OCI-LY7 (cell line): ENCODE measurements around the gene SPATA31D1. TPM values are rescaled to one million over a fixed set of nuclear protein-coding genes. Genes with fewer than 3 reads are reported as not detected.

Experiments
- BruUV-seq: library from RNA; stranded (reverse); fragments of 400-500 nt; replicated peaks from 2 replicates; lab custom pipeline; 2021; lab: Mats Ljungman, UMichigan
- CTCF ChIA-PET: fragments of 300-600 bp; sonication (Branson Sonifier 250); formaldehyde crosslinking; loops from one replicate; lab custom pipeline; 2022; ENCODE audit warnings: antibody characterized with exemption; ENCODE audit not compliant: unreplicated experiment; lab: Charles Lee
- POLR2A ChIA-PET: fragments of 300-600 bp; sonication (Branson Sonifier 250); formaldehyde crosslinking; loops from one replicate; lab custom pipeline; 2022; ENCODE audit warnings: antibody characterized with exemption; lab: Charles Lee
- DNase-seq: peaks from one replicate; pipeline ENCODE4 v3.0.0-alpha.2; 2015; ENCODE audit warnings: low spot score
- H2AFZ ChIP-seq: fragments of 200-600 bp; sonication (generic), shearing (Covaris generic); 2 replicates; pipeline ENCODE4 v1.6.1; 2014; ENCODE audit warnings: mild to moderate bottlenecking, antibody characterized with exemption, low read length, moderate library complexity
- H3K27ac ChIP-seq: fragments of 200-600 bp; sonication (generic); 2 replicates; pipeline ENCODE4 v1.5.1; 2014; ENCODE audit warnings: mixed run types, low read depth, mild to moderate bottlenecking, moderate library complexity, low read length, inconsistent platforms; ENCODE audit not compliant: poor library complexity, severe bottlenecking
- H3K36me3 ChIP-seq: fragments of 200-600 bp; sonication (generic); 2 replicates; pipeline ENCODE4 v1.6.1; 2014; ENCODE audit warnings: mild to moderate bottlenecking, antibody characterized with exemption, low read length, moderate library complexity, mixed read lengths; ENCODE audit not compliant: insufficient read depth
- H3K4me1 ChIP-seq: fragments of 200-600 bp; sonication (generic); 2 replicates; pipeline ENCODE4 v1.5.1; 2014; ENCODE audit warnings: mild to moderate bottlenecking, low read length; ENCODE audit not compliant: insufficient read depth, poor library complexity, severe bottlenecking
- H3K4me2 ChIP-seq: fragments of 200-600 bp; sonication (generic); 2 replicates; pipeline ENCODE4 v1.6.1; 2014; ENCODE audit warnings: mild to moderate bottlenecking, low read length
- H3K4me3 ChIP-seq: fragments of 200-600 bp; sonication (generic); 2 replicates; pipeline ENCODE4 v1.5.1; 2014; ENCODE audit warnings: mild to moderate bottlenecking, low read depth, low read length; ENCODE audit not compliant: poor library complexity, severe bottlenecking
- H3K79me2 ChIP-seq: fragments of 200-600 bp; sonication (generic); 2 replicates; pipeline ENCODE4 v1.6.1; 2016; ENCODE audit warnings: low read depth, mild to moderate bottlenecking, low read length, moderate library complexity, mixed read lengths; ENCODE audit not compliant: insufficient read depth
- H3K9me2 ChIP-seq: fragments of 200-600 bp; sonication (generic); 2 replicates; pipeline ENCODE4 v1.6.1; 2016; ENCODE audit warnings: mild to moderate bottlenecking, low read length, mixed read lengths; ENCODE audit not compliant: insufficient read depth
- H3K9me3 ChIP-seq: fragments of 200-600 bp; sonication (generic); 2 replicates; pipeline ENCODE4 v1.6.1; 2014; ENCODE audit warnings: mild to moderate bottlenecking, mixed run types, low read length, mixed read lengths
- H4K20me1 ChIP-seq: fragments of 200-600 bp; sonication (generic); 2 replicates; pipeline ENCODE4 v1.6.1; 2014; ENCODE audit warnings: mild to moderate bottlenecking, antibody characterized with exemption, low read length, moderate library complexity, mixed read lengths; ENCODE audit not compliant: insufficient read depth
- EZH2phosphoT487 ChIP-seq: fragments of 200-600 bp; sonication (generic); IDR thresholded peaks from 2 replicates; pipeline ENCODE4 v1.6.1; 2018; ENCODE audit warnings: low read depth, borderline replicate concordance, mild to moderate bottlenecking, mixed run types, antibody characterized with exemption, low read length, moderate library complexity, mixed read lengths
- intact Hi-C: fragments of 100-400 bp; cut with micrococcal nuclease; formaldehyde crosslinking; loops from one replicate; pipeline ENCODE4 v1.10.0; 2022; ENCODE audit not compliant: unreplicated experiment
- total RNA-seq, 2 experiments: library from RNA; depleted of rRNA in 1 of 2; stranded (reverse); fragments of >200 nt in 1 of 2; shearing (Covaris generic) in 1 of 2; gene quantifications; 2 replicates each; pipeline ENCODE4 v1.2.3, GENCODE V29; 2014 to 2022
- TF ChIP-seq, protein P1 (sequence below): fragments of 200-600 bp; sonication (generic); conservative IDR thresholded peaks from 2 replicates; pipeline ENCODE4 v1.5.1; 2014; ENCODE audit warnings: mild to moderate bottlenecking, antibody characterized with exemption, low read length, moderate library complexity, mixed read lengths

Gene SPATA31D1
- total RNA-seq, 2 experiments from 2014 or later, result not detected

DNA sequence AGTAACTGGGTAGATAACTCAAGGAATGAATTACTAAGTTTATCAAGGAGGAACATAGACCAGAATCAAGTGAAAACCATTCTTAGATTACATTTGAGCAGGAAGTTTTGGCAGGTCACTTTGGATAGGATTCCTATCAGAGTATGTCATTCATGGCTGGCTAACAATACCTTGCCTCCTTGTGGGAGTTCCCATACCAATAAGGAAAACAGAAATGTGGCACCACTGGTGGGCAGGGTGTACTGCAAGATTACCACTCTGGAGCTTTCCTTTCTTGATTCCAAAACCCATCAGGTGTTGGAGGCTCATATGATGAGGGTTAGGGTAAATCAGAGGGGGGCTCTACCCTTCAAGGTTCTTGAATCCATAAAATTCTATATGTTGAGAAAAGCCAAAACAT, 18.6 kb upstream of the SPATA31D1 start:
- H2AFZ ChIP-seq, result no peak overlapping the region
- H3K36me3 ChIP-seq, result no peaks in the 10 kb centered on the region
- no peak for TF ChIP-seq EZH2phosphoT487
- TF ChIP-seq, protein P1, sequence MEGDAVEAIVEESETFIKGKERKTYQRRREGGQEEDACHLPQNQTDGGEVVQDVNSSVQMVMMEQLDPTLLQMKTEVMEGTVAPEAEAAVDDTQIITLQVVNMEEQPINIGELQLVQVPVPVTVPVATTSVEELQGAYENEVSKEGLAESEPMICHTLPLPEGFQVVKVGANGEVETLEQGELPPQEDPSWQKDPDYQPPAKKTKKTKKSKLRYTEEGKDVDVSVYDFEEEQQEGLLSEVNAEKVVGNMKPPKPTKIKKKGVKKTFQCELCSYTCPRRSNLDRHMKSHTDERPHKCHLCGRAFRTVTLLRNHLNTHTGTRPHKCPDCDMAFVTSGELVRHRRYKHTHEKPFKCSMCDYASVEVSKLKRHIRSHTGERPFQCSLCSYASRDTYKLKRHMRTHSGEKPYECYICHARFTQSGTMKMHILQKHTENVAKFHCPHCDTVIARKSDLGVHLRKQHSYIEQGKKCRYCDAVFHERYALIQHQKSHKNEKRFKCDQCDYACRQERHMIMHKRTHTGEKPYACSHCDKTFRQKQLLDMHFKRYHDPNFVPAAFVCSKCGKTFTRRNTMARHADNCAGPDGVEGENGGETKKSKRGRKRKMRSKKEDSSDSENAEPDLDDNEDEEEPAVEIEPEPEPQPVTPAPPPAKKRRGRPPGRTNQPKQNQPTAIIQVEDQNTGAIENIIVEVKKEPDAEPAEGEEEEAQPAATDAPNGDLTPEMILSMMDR, result no peak
- no peaks in the 10 kb centered on the region for H3K79me2 ChIP-seq
- no peak overlapping the region for H3K27ac ChIP-seq
- H3K4me2 ChIP-seq, result no peak overlapping the region
- no TSS peak for BruUV-seq
- no peak for DNase-seq
- ChIA-PET POLR2A (interaction anchor here (0.6 kb wide), 1 partner anchor 87 kb away, joined by 3 read pairs; no protein-coding TSS in a partner anchor), CTCF (no interaction called here)
- no peaks in the 10 kb centered on the region for H3K4me1 ChIP-seq
- no peaks in the 10 kb centered on the region for H3K9me2 ChIP-seq
- no peak overlapping the region for H3K4me3 ChIP-seq
- H4K20me1 ChIP-seq, result no peaks in the 10 kb centered on the region
- intact Hi-C loops, result no loop called here
- H3K9me3 ChIP-seq, result no peaks in the 10 kb centered on the region

DNA sequence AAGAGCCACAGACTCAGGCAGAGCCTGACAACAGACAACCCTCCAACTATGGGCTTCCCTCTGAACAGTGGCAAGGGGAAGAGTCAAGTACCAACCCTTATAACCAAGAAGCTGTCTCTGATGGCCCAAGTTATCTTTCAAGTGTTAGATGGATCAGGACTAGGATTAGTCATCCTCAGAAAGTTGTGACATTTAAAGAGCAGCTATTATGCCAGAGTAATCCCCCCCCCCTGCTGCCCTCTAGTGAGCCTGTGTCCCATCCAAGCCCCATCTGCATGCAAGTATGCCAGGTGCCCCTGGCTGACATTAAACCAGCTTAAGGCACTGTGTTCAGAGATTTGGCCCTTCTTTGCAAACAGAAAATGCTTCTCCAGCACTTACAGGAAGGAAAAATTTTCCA, 16.8 kb upstream of the SPATA31D1 start:
- Histone ChIP-seq H3K9me2 (no peaks in the 10 kb centered on the region), H3K4me2 (no peak overlapping the region), H3K79me2 (no peaks in the 10 kb centered on the region), H3K36me3 (no peaks in the 10 kb centered on the region), H3K9me3 (no peaks in the 10 kb centered on the region), H4K20me1 (no peaks in the 10 kb centered on the region), H2AFZ (no peak overlapping the region), H3K4me3 (no peak overlapping the region), H3K27ac (no peak overlapping the region), H3K4me1 (no peaks in the 10 kb centered on the region)
- intact Hi-C loops, result no loop called here
- no peak for TF ChIP-seq EZH2phosphoT487
- TF ChIP-seq, protein P1, result no peak
- no peak for DNase-seq
- POLR2A ChIA-PET, result interaction anchor here (0.6 to 0.7 kb wide), 2 partner anchors 8 to 362 kb away, joined by 3 to 7 read pairs; no protein-coding TSS in a partner anchor
- CTCF ChIA-PET, result no interaction called here
- BruUV-seq, result no TSS peak

DNA sequence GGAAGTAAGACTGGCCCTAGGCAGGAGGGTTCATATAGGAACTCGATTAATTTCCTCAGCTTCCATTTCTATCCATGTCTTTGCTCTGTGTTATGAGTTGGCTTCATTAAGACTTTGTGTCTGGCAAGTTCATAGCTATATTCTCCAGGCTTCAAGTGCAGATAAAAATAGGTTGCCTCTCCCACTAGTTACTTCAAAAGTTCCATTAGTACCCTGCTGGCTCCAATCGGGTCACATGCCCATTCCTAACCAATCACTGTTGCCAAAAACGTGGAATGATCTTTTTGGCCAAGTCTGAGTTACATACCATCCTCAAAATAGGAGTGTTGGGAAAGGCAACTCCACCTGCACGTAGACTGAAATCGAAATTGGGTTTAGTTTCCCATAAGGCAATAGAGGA, 13.8 kb upstream of the SPATA31D1 start:
- no peak overlapping the region for H3K4me2 ChIP-seq
- no peak for DNase-seq
- ChIA-PET CTCF (no interaction called here), POLR2A (interaction anchor here (0.5 kb wide), 1 partner anchor 11 kb away, joined by 5 read pairs; no protein-coding TSS in a partner anchor)
- H3K9me2 ChIP-seq, result no peaks in the 10 kb centered on the region
- no peaks in the 10 kb centered on the region for H3K9me3 ChIP-seq
- no peaks in the 10 kb centered on the region for H4K20me1 ChIP-seq
- no TSS peak for BruUV-seq
- H3K4me3 ChIP-seq, result no peak overlapping the region
- intact Hi-C loops, result loop anchor here (5.0 kb wide), 1 partner anchor 82 kb away; no protein-coding TSS in a partner anchor
- TF ChIP-seq, protein P1, result no peak
- no peak for TF ChIP-seq EZH2phosphoT487
- H3K4me1 ChIP-seq, result no peaks in the 10 kb centered on the region
- H2AFZ ChIP-seq, result no peak overlapping the region
- H3K36me3 ChIP-seq, result no peaks in the 10 kb centered on the region
- H3K79me2 ChIP-seq, result no peaks in the 10 kb centered on the region
- H3K27ac ChIP-seq, result no peak overlapping the region
